Right lobe of liver (tissue), 6 donors: ENCODE measurements around the gene TOMM70. TPM values are rescaled to one million over a fixed set of nuclear protein-coding genes. Genes with fewer than 3 reads are reported as not detected.
"Not testable (repeated sequence)": the region's sequence is repeated elsewhere in the genome, so short reads cannot be mapped to it uniquely, and the experiment has no call there.

Experiments
- ATAC-seq, 4 donors: fragments of 200-7000 bp; cut with Tn5 transposase; one replicate each; pipeline ENCODE4 v1.9.1; 2020; ENCODE audit warnings: mild to moderate bottlenecking in 4 of 4, moderate library complexity in 4 of 4
- DNase-seq, 3 donors: peaks; one replicate each; pipeline ENCODE4 v3.0.0-alpha.2; 2020
- H3K27ac ChIP-seq, 3 donors: fragments of 200-600 bp; one replicate each; pipeline ENCODE4 v1.8.0; 2022
- H3K27me3 ChIP-seq, 2 donors: fragments of 200-600 bp; one replicate each; pipeline ENCODE4 v1.8.0; 2022
- H3K36me3 ChIP-seq, 4 donors: fragments of 200-600 bp; sonication (generic) in 1 of 4; one replicate each; pipeline versions ENCODE4 v1.5.1 to v1.8.0; 2017 to 2022; ENCODE audit warnings: control low read depth in 1 of 4
- H3K4me1 ChIP-seq, 4 donors: fragments of 200-600 bp; sonication (generic) in 1 of 4; one replicate each; pipeline versions ENCODE4 v1.5.1 to v1.8.0; 2017 to 2022; ENCODE audit warnings: control low read depth in 1 of 4
- H3K4me3 ChIP-seq, 3 donors: fragments of 200-600 bp; one replicate each; pipeline ENCODE4 v1.8.0; 2022
- H3K9me3 ChIP-seq, 4 donors: fragments of 200-600 bp; sonication (generic) in 1 of 4; one replicate each; pipeline versions ENCODE4 v1.5.1 to v1.8.0; 2017 to 2022; ENCODE audit warnings: control low read depth in 1 of 4
- POLR2A ChIP-seq: fragments of 450-650 bp; IDR thresholded peaks from one replicate; pipeline ENCODE4 v1.6.1; 2017; ENCODE audit warnings: antibody characterized with exemption, mild to moderate bottlenecking
- WGBS: methylation state at CpG from one replicate; pipeline ENCODE4 v1.1.6; 2018; ENCODE audit warnings: low coverage, low lambda C conversion rate; ENCODE audit not compliant: insufficient coverage; ENCODE audit errors: missing lambda C conversion rate; 5-methylcytosine and 5-hydroxymethylcytosine counted together
- intact Hi-C, 2 donors: fragments of 100-400 bp; cut with DNase I; formaldehyde crosslinking; loops; one replicate each; pipeline versions ENCODE4 v1.11.2 to v1.14.1; 2022
- long read RNA-seq: library from polyadenylated mRNA; unstranded; transcript quantifications from one replicate; pipeline ENCODE4 v2.0.0, GENCODE V29; 2019
- total RNA-seq, 6 experiments: library from RNA; depleted of rRNA in 2 of 6; stranded (reverse); fragments of >200 nt in 2 of 6; fragmentation: NEBNext Ultra II Directional in 3 of 6; extraction: Animal tissue kit (Norgen Biotek cat#: 25700) in 3 of 6; gene quantifications; one replicate each; pipeline versions ENCODE4 v1.1.0 to v1.2.4, GENCODE V29; 2016 to 2023
- TF ChIP-seq, protein P1 (sequence below), 4 donors: fragments of 200-600 bp in 3 of 4; fragments of 450-650 bp in 1 of 4; IDR thresholded peaks; one replicate each; pipeline versions ENCODE4 v1.5.1 to v1.8.0; 2016 to 2022; ENCODE audit warnings: antibody characterized with exemption in 4 of 4, mild to moderate bottlenecking in 2 of 4
- donor health status: DM: no; HTN: yes; CAD: no.
- donor health status: DM: no; HTN: no; CAD: no.
- donor health status: DM: no; HTN: no; CAD: no.
- donor health status: DM: no; HTN: yes; CAD: no.
- donor health status: DM: no; HTN: yes; CAD: no.

TOMM70 gene
- 10 to 100 TPM; 30.2 to 44.9 (median 39.6) TPM for total RNA-seq
- long read RNA-seq, partial matches to known transcripts, result 2 of 3 reads
- long read RNA-seq, other reads (novel, unspliced or antisense), result 1 of 3 reads

GRCh38 chr3:100400780-100401673, at the start of gene TOMM70, which contains the start of gene LNP1:
TOMM70 (minus strand) TSS chr3:100401089; CDS start chr3:100400949, 140 bp downstream.
LNP1 (plus strand) TSS chr3:100401539; CDS start chr3:100429730, 28,191 bp downstream.
- no peaks in the 10 kb centered on the region for H3K36me3 ChIP-seq
- no peaks in the 10 kb centered on the region for H3K27me3 ChIP-seq
- TF ChIP-seq, protein P1, sequence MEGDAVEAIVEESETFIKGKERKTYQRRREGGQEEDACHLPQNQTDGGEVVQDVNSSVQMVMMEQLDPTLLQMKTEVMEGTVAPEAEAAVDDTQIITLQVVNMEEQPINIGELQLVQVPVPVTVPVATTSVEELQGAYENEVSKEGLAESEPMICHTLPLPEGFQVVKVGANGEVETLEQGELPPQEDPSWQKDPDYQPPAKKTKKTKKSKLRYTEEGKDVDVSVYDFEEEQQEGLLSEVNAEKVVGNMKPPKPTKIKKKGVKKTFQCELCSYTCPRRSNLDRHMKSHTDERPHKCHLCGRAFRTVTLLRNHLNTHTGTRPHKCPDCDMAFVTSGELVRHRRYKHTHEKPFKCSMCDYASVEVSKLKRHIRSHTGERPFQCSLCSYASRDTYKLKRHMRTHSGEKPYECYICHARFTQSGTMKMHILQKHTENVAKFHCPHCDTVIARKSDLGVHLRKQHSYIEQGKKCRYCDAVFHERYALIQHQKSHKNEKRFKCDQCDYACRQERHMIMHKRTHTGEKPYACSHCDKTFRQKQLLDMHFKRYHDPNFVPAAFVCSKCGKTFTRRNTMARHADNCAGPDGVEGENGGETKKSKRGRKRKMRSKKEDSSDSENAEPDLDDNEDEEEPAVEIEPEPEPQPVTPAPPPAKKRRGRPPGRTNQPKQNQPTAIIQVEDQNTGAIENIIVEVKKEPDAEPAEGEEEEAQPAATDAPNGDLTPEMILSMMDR (IDR thresholded peaks at IDR 0.05), result no peak
- peak; percentile 95 for TF ChIP-seq POLR2A
- H3K9me3 ChIP-seq, result no peaks in the 10 kb centered on the region
- peak within 1 kb of the TSS; percentile 80 to 91 (median 84) for H3K4me3 ChIP-seq
- H3K27ac ChIP-seq, result peak within 1 kb of the TSS; percentile 75 to 93 (median 84)
- 0% methylated on average over 39 of the region's 64 CpGs for WGBS
- H3K4me1 ChIP-seq, result peaks cover 0 to 37% (median 7%) of the 10 kb centered on the region in 4 donors
- ATAC-seq, result peak; percentile 90 to 96 (median 92)
- peak; percentile 98 for DNase-seq
- intact Hi-C loops, result no loop called here

- 21% methylated on average over 2 of the region's 2 CpGs for WGBS
- Histone ChIP-seq H3K36me3 (no peaks in the 10 kb centered on the region), H3K4me3 (no peak overlapping the region), H3K27me3 (no peaks in the 10 kb centered on the region), H3K9me3 (no peaks in the 10 kb centered on the region), H3K4me1 (peaks cover 0 to 20% (median 4%) of the 10 kb centered on the region in 4 donors), H3K27ac (no peak overlapping the region)
- intact Hi-C loops, result no loop called here
- TF ChIP-seq, protein P1 (IDR thresholded peaks at IDR 0.05), result no peak
- TF ChIP-seq POLR2A, result no peak
- DNase-seq (no peak), ATAC-seq (peak in 3 of 4 donors; percentile 39 to 54 (median 46))
Observed at GRCh38 chr3:100449214-100449613, 48.3 kb upstream of the TOMM70 start.

- intact Hi-C loops, result no loop called here
- ATAC-seq, result peak; percentile 46 to 81 (median 66)
- Histone ChIP-seq H3K36me3 (no peaks in the 10 kb centered on the region), H3K27ac (peak overlapping the region in 2 of 3 donors; percentile 21 to 24), H3K9me3 (no peaks in the 10 kb centered on the region), H3K4me3 (no peak overlapping the region), H3K4me1 (peaks cover 0 to 19% (median 0%) of the 10 kb centered on the region in 4 donors), H3K27me3 (no peaks in the 10 kb centered on the region)
- DNase-seq, result no peak
- TF ChIP-seq, protein P1 (IDR thresholded peaks at IDR 0.05), result no peak
- TF ChIP-seq POLR2A, result no peak
- WGBS, result 52% methylated on average over 1 of the region's 1 CpG
Observed at GRCh38 chr3:100448079-100448478, 47.2 kb upstream of the TOMM70 start.

DNA sequence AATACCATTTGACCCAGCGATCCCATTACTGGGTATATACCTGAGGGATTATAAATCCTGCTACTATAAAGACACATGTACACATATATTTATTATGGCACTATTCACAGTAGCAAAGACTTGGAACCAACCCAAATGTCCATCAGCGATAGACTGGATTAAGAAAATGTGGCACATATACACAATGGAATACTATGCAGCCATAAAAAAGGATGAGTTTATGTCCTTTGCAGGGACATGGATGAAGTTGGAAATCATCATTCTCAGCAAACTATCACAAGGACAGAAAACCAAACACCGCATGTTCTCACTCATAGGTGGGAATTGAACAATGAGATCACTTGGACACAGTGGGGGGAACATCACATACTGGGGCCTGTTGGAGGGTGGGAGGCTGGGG, 46.2 kb upstream of the TOMM70 start:
- H3K4me3 ChIP-seq, intact Hi-C loops, DNase-seq, ATAC-seq, H3K9me3 ChIP-seq, H3K27ac ChIP-seq, H3K27me3 ChIP-seq, H3K36me3 ChIP-seq: not testable (repeated sequence)
- 88% methylated on average over 3 of the region's 3 CpGs for WGBS
- peaks cover 0 to 19% (median 0%) of the 10 kb centered on the region in 4 donors for H3K4me1 ChIP-seq

GRCh38 chr3:100443690-100444089, 42.8 kb upstream of the TOMM70 start:
- peaks cover 0 to 9% (median 0%) of the 10 kb centered on the region in 4 donors for H3K4me1 ChIP-seq
- no peaks in the 10 kb centered on the region for H3K9me3 ChIP-seq
- DNase-seq (no peak), ATAC-seq (no peak)
- TF ChIP-seq, protein P1 (IDR thresholded peaks at IDR 0.05), result no peak
- TF ChIP-seq POLR2A, result no peak
- intact Hi-C loops, result no loop called here
- no peak overlapping the region for H3K27ac ChIP-seq
- no peaks in the 10 kb centered on the region for H3K36me3 ChIP-seq
- H3K27me3 ChIP-seq, result no peaks in the 10 kb centered on the region
- H3K4me3 ChIP-seq, result no peak overlapping the region
